ENCODE results near the gene PPA2.

PPA2 gene

DNA sequence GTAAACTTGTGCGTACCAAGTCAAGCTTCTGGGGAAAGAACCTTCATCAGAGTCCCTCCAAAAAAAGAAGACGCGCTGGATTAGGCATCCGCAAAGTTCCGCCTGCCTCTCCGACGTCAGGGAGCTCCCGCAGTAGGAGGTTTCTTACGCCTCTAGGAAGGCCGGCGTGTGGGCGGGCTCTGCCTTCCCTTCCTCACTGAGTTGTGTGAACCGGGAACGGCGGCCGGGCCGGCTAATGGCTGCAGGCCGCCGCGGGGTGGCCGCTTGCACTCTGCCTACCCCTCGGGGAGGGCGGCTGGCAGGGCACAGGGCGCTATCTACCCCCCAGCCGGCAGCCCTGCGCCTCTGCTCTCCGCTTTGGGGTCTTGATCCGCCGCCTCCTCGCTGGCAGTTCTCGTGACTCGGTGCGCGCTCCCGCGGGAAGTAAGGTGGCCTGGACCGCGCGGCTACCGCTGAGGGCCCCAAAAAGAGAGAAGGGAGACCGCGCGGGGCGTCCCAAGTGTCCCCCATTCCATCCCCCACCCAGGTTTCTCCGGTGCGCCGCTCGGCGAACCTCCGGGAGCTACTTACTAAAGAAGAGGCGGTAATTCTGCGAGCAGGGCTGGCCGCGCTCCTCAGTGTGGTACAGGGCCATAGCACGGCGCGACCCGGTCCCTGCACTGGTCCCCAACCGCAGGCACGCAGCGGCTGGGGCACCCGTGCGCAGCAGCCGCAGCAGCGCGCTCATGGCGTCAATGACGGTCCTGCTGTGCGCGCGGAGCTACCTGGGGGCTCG lies at the start of gene PPA2:
PPA2 (minus strand) TSS at position 739 of the 775 bp plus-strand sequence; CDS start at position 727, 12 bp downstream.
- TF ChIP-seq, protein P1, sequence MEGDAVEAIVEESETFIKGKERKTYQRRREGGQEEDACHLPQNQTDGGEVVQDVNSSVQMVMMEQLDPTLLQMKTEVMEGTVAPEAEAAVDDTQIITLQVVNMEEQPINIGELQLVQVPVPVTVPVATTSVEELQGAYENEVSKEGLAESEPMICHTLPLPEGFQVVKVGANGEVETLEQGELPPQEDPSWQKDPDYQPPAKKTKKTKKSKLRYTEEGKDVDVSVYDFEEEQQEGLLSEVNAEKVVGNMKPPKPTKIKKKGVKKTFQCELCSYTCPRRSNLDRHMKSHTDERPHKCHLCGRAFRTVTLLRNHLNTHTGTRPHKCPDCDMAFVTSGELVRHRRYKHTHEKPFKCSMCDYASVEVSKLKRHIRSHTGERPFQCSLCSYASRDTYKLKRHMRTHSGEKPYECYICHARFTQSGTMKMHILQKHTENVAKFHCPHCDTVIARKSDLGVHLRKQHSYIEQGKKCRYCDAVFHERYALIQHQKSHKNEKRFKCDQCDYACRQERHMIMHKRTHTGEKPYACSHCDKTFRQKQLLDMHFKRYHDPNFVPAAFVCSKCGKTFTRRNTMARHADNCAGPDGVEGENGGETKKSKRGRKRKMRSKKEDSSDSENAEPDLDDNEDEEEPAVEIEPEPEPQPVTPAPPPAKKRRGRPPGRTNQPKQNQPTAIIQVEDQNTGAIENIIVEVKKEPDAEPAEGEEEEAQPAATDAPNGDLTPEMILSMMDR (IDR thresholded peaks at IDR 0.05; ENCODE audit: low read depth, low read length): no peak
- H3K4me3 ChIP-seq (ENCODE audit: low read depth, low read length): peak within 1 kb of the TSS; percentile 93

DNA sequence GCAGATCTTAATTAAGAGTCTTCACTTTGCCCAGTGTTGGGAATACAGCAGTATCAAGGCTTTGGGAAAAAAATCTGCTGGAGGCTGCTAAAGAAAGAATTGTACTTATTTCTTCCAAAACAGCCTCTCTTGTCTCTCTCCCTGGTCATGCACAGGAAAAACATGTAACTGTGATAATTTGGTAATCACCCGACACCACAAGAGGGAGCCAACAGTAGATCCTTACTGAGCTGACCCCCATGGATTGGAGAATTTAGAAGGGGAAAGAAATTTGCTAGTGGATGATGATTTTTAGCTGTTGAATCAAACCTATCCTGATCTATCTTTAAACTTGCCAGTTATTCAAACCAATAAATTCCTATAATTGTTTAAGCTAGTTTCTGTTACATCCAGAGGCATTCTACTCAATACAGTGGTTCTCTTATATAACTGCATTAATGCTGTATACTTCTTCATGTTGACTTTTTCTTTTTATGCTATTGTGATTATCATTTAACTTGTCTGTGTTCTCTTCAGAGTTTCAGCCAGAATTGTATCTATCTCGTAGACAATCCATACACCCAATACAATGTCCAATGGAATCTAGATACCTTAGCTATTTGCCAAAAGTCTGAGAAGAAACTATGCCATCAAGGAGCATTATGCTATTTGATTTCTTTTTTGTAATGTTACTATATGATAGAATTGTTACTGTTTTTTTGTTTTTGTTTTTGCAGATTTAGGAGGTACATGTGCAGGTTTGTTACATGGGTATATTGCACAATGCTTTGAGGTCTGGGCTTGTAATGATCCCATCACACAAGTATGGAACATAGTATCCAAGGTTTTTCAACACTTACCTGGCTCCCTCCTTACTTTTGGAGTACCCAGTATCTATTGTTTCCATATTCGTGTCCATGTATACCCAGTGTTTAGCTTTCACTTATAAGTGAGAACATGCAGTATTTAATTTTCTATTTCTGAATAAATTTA lies 47.2 kb upstream of the PPA2 start:
- TF ChIP-seq, protein P1 (IDR thresholded peaks at IDR 0.05; ENCODE audit: low read depth, low read length): peak; percentile 27; the same call in 1 of the 2 replicates
- H3K4me3 ChIP-seq (ENCODE audit: low read depth, low read length): no peak overlapping the region

DNA sequence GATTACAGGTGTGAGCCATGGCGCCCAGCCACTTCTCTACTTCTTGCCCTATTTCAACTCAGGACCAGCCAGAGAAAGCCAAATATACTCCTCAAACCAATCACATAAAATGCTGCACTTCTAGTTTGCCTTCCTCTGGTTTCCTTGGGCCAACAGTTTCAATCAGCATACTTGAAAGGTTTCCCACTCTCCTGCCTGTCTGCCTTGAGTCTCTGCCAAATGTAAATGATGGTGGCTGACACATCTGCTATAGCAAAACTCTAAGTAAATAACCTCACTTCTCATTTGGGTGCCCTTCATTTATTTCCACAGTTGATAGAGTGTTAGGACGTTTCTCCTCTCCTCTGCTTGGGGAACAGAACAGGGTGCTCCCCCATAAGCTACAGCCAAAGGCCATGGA lies 36.4 kb upstream of the PPA2 start:
- TF ChIP-seq, protein P1 (IDR thresholded peaks at IDR 0.05; ENCODE audit: low read depth, low read length): no peak
- no peak overlapping the region for H3K4me3 ChIP-seq (ENCODE audit: low read depth, low read length)

DNA sequence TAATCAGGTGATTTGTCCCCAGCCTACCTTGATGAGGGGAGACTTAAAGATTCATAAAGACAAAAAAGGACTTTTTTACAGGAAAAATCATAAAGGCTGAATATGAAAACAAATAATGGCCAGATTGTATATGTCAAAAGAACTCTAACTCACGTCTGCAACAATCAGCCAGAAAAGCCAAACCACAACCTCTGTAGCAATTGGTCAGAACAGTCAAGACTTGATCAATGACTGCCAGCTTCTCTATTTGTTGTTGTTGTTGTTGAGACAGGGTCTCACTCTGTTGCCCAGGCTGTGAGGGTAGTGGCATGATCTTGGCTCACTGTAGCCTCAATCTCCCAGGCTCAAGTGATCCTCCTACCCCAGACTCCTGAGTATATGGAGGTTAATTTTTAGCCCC lies 35.9 kb upstream of the PPA2 start:
- no peak overlapping the region for H3K4me3 ChIP-seq (ENCODE audit: low read depth, low read length)
- TF ChIP-seq, protein P1 (IDR thresholded peaks at IDR 0.05; ENCODE audit: low read depth, low read length): no peak

DNA sequence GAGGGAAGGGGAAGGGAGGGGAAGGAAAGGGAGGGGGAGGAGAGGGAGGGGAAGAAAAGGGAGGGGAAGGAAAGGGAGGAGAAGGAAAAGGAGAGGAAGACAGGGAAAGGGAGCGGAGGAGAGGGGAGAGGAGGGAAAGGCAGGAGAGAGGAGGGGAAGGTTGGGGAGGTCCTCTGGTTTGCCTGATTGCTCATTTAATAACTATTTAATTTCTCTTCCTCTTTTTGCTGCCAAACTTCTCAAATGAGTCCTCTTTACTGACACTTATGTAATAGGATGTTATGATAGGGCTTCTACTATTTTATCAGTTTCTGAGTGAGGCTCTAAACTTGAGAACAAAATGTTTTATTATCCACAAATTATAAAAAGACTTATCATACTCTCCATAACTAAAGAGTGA lies 35.4 kb upstream of the PPA2 start:
- H3K4me3 ChIP-seq (ENCODE audit: low read depth, low read length): no peak overlapping the region
- TF ChIP-seq, protein P1 (IDR thresholded peaks at IDR 0.05; ENCODE audit: low read depth, low read length): no peak

DNA sequence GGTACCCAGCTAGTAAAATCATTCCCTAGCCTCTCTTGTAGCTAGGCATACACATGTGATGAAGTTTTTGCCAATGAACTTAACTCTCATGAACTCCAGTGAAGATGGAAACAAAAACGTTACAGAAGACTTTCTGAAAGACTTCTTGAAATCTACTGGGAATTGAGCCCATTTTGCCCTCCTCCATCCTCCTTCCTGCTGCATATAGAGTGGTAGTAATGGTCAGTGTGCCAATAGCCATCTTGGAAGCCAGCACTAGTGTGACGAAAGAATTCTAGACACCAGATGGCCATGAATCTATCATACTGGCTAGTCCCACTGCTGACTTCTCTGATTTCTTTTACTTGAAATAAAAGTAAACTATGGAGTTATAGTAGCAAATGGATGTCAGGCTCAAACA lies 30.9 kb upstream of the PPA2 start:
- TF ChIP-seq, protein P1 (IDR thresholded peaks at IDR 0.05; ENCODE audit: low read depth, low read length): no peak
- H3K4me3 ChIP-seq (ENCODE audit: low read depth, low read length): no peak overlapping the region

Data from WI38 (cell line).